PC-9 (cell line): ENCODE measurements around the gene CENPX.

Experiments used
- EZH2 ChIP-seq: fragments of 200-600 bp; sonication (generic); IDR thresholded peaks from 2 replicates; pipeline ENCODE4 v1.8.0; 2017; ENCODE audit warnings: antibody characterized with exemption, low read depth
- TF ChIP-seq, protein P1 (sequence below): fragments of 200-600 bp; sonication (generic); conservative IDR thresholded peaks from 2 replicates; pipeline ENCODE4 v1.6.1; 2017; ENCODE audit warnings: mixed run types, antibody characterized with exemption, mild to moderate bottlenecking, moderate library complexity

DNA sequence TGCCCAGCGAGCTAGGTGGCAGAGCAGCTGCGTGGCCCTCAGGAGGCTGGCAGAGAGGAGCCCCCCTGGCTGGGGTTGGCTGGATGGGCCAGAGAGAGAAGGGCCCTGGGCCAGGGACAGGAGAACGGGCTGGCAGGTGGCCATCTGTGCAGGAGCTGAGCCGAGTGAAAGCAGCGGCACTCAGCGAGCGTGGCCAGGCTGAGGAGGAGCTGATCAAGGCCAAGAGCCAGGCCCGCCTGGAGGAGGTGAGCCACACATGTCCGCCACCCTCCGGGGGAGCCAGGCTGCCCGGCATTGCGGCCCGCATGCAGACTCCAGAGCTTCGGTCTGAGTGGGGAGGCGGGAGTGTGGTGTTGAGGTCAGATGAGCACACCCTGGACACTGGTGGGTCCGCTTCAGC is 6.7 kb upstream of the CENPX start:
- TF ChIP-seq, protein P1, sequence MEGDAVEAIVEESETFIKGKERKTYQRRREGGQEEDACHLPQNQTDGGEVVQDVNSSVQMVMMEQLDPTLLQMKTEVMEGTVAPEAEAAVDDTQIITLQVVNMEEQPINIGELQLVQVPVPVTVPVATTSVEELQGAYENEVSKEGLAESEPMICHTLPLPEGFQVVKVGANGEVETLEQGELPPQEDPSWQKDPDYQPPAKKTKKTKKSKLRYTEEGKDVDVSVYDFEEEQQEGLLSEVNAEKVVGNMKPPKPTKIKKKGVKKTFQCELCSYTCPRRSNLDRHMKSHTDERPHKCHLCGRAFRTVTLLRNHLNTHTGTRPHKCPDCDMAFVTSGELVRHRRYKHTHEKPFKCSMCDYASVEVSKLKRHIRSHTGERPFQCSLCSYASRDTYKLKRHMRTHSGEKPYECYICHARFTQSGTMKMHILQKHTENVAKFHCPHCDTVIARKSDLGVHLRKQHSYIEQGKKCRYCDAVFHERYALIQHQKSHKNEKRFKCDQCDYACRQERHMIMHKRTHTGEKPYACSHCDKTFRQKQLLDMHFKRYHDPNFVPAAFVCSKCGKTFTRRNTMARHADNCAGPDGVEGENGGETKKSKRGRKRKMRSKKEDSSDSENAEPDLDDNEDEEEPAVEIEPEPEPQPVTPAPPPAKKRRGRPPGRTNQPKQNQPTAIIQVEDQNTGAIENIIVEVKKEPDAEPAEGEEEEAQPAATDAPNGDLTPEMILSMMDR: no peak
- TF ChIP-seq EZH2: no peak
